Immature natural killer cell (primary cell): ENCODE measurements around the gene FES. TPM values are rescaled to one million over a fixed set of nuclear protein-coding genes. Genes with fewer than 3 reads are reported as not detected.

Experiments used
- DNase-seq, 3 donors: peaks; one replicate each; pipeline ENCODE4 v3.0.0; 2022; ENCODE audit warnings: mixed read lengths in 1 of 3
- H3K27ac Mint-ChIP-seq, 6 donors: one replicate each; pipeline ENCODE4 v1.8.0; 2020; ENCODE audit warnings: mixed read lengths in 6 of 6, mild to moderate bottlenecking in 5 of 6, inconsistent platforms in 4 of 6, moderate library complexity in 3 of 6
- H3K27me3 Mint-ChIP-seq, 3 donors: one replicate each; pipeline ENCODE4 v1.8.0; 2020 to 2021; ENCODE audit warnings: low read depth in 3 of 3, mild to moderate bottlenecking in 3 of 3, mixed read lengths in 3 of 3, moderate library complexity in 3 of 3, inconsistent platforms in 1 of 3
- H3K36me3 Mint-ChIP-seq, 3 donors: one replicate each; pipeline ENCODE4 v1.8.0; 2020; ENCODE audit warnings: mixed read lengths in 3 of 3, inconsistent platforms in 2 of 3, mild to moderate bottlenecking in 2 of 3
- H3K4me1 Mint-ChIP-seq, 2 donors: one replicate each; pipeline ENCODE4 v1.8.0; 2020; ENCODE audit warnings: inconsistent platforms in 2 of 2, mild to moderate bottlenecking in 2 of 2, mixed read lengths in 2 of 2, moderate library complexity in 1 of 2
- H3K4me3 Mint-ChIP-seq, 5 donors: one replicate each; pipeline ENCODE4 v1.8.0; 2020; ENCODE audit warnings: mild to moderate bottlenecking in 5 of 5, mixed read lengths in 5 of 5, inconsistent platforms in 3 of 5, moderate library complexity in 3 of 5
- H3K9me3 Mint-ChIP-seq, 6 donors: one replicate each; pipeline ENCODE4 v1.8.0; 2020; ENCODE audit warnings: mild to moderate bottlenecking in 6 of 6, mixed read lengths in 6 of 6, inconsistent platforms in 4 of 6, moderate library complexity in 3 of 6
- polyA plus RNA-seq, 3 donors: library from polyadenylated mRNA; unstranded; fragments of 300-500 nt; fragmentation: Illumina TruSeq; gene quantifications; one replicate each; pipeline ENCODE4 v1.2.3, GENCODE V29; 2021

FES gene
- polyA plus RNA-seq, 3 donors from 2014 or later, result 28.6 to 73.2 (median 53.5) TPM

DNA sequence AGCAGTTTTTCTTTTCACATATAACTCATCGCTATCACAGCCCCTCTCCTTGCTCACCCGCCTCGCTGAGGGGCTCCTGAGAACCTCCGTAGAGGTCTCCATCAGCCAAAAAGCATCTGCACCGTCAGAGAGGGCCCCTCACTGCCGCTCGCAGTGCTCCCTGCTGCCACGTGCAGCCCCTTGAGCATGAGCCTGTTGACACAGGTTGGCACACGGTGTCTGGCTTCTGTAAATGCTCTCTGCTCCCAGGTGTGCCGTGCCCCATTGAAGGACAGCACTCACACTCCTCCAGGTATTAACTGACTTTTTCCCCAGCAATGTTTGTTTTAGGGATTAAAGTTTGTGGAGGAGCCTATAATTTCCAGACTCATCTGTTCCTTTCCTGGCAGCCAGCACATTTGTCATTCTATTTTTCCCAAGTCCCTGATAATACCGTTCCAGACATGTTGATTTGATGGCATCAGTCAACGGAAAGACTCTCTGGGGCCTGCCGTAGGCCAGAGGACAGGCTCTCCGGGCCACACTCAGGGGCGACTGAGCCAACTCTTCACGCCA is 18.1 kb upstream of the FES start:
- Mint-ChIP-seq H3K4me3 (no peak overlapping the region), H3K36me3 (no peaks in the 10 kb centered on the region), H3K4me1 (peaks cover 21 to 31% of the 10 kb centered on the region in 2 donors)

DNA sequence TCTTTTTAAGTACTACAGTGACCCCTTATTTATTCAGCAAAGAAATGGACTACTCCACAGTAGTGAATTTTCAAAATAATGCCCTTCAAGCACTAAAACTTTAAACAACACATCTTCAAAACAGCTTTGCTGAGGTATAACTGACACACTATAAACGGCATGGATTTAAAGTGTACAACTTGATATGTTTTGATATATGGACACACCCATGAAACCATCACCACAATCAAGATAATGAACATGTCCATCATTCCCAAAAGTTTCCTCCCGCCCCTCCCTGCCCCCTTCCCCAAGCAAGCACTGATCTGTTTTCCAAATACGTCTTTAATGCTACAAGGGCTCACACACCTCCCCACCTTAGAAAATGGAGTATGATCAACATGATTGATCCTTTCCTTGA is 17.5 kb upstream of the FES start:
- Mint-ChIP-seq H3K4me1 (peaks cover 21 to 31% of the 10 kb centered on the region in 2 donors), H3K9me3 (no peaks in the 10 kb centered on the region), H3K27ac (peak overlapping the region in 1 of 6 donors; percentile 4), H3K36me3 (no peaks in the 10 kb centered on the region), H3K4me3 (no peak overlapping the region), H3K27me3 (peaks cover 9 to 16% (median 12%) of the 10 kb centered on the region in 3 donors)
- DNase-seq, result no peak

More for the DNA sequence above, 18.1 kb upstream of the FES start:
- Mint-ChIP-seq H3K27me3 (peaks cover 9 to 16% (median 12%) of the 10 kb centered on the region in 3 donors), H3K27ac (peak overlapping the region in 1 of 6 donors; percentile 4), H3K9me3 (no peaks in the 10 kb centered on the region)
- no peak for DNase-seq

DNA sequence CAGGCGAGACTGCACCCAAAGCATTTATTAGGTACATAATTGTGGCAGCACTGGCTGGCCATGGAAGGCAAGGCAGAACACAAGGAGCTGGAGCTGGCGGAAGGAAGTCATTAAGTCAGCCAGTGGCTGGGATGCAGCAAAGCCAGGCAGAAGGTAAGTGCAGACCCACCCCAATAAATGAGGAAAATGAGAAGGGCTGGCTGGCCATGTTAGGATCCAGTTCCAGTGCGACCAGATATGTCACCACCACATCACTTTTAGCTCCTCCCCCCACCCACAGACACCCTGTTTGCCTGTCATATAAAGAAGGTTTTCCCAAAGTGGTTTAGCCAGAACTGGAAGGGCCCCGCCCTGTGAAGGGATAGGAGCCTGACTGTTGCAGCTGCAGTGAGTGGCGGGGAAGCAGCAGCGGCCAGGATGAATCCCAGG is 16.0 kb upstream of the FES start, which contains the start of gene FURIN:
TSS of gene FURIN (plus strand) at position 328 of the 429 bp plus-strand sequence. CDS start 7,153 bp downstream, outside the sequence.
- DNase-seq, result no peak
- H3K36me3 Mint-ChIP-seq, result no peaks in the 10 kb centered on the region
- peaks cover 14 to 24% (median 16%) of the 10 kb centered on the region in 3 donors for H3K27me3 Mint-ChIP-seq
- peaks cover 32 to 43% of the 10 kb centered on the region in 2 donors for H3K4me1 Mint-ChIP-seq
- peak within 1 kb of the TSS; percentile 84 to 96 (median 92) for H3K27ac Mint-ChIP-seq
- H3K4me3 Mint-ChIP-seq, result peak within 1 kb of the TSS; percentile 70 to 92 (median 91)
- H3K9me3 Mint-ChIP-seq, result no peaks in the 10 kb centered on the region

DNA sequence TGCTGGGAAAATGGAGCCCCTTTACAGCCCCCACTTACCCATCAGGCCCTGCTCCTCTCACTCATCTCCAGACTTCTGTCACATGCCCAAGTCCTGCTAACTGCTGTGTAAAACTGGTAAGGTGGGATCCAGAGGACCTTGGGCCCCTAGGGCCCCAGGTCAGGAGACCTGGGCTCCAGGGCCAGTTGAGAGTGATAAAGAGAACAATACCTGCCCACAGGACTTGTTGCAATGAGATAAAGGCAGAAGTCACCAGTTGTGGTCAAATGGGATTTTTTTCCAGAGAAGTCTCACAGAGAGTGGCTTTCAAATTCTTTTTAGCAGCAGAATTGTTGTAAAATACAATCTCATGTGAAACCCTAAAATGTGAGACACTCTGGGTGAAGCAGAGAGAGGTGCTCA is 15.2 kb upstream of the FES start:
- Mint-ChIP-seq H3K4me3 (peak overlapping the region; percentile 70 to 92 (median 91)), H3K9me3 (no peaks in the 10 kb centered on the region), H3K27me3 (peaks cover 13 to 24% (median 16%) of the 10 kb centered on the region in 3 donors), H3K36me3 (no peaks in the 10 kb centered on the region), H3K27ac (peak overlapping the region; percentile 84 to 96 (median 92)), H3K4me1 (peaks cover 41 to 52% of the 10 kb centered on the region in 2 donors)
- DNase-seq, result no peak

DNA sequence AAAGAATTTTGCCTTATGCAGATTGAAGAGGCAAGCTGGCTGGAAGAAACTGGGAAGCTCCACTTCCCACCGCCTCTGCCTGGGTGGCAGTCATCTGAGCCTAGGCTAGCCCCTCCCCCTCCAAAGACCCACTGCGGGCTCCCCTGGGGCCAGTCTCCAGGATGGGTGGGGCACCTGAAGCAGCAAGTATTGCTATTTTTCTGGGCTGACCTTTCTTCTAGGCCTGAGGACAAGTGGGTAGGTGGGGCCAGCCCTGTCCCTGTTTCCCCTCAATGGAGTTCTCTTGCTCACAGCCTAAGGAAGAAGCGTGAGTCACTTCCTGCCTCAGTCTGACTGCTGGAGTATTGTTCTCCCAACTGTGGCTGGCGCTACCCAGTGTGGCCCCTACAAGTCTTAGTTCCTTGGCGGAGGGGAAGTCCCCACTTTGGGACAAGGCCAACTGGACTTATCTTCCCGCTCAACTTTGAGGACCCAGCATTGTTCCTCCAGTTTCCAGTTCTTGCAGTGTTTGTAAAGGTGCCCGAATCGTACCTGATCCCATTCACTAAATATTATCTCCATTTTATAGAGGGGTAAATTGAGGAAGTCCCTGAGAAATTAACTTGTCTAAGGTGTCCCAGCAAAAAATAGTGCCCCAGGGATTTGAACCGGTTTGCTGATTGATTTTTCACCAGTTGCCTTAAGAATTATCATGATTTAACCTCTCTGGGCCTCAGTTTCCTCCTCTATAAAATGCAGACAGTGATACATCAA is 14.5 kb upstream of the FES start:
- DNase-seq, result no peak
- Mint-ChIP-seq H3K4me1 (peaks cover 45 to 58% of the 10 kb centered on the region in 2 donors), H3K27me3 (peaks cover 13 to 24% (median 16%) of the 10 kb centered on the region in 3 donors), H3K27ac (peak overlapping the region; percentile 84 to 96 (median 92)), H3K9me3 (no peaks in the 10 kb centered on the region), H3K36me3 (no peaks in the 10 kb centered on the region), H3K4me3 (peak overlapping the region; percentile 86 to 92 (median 91))

DNA sequence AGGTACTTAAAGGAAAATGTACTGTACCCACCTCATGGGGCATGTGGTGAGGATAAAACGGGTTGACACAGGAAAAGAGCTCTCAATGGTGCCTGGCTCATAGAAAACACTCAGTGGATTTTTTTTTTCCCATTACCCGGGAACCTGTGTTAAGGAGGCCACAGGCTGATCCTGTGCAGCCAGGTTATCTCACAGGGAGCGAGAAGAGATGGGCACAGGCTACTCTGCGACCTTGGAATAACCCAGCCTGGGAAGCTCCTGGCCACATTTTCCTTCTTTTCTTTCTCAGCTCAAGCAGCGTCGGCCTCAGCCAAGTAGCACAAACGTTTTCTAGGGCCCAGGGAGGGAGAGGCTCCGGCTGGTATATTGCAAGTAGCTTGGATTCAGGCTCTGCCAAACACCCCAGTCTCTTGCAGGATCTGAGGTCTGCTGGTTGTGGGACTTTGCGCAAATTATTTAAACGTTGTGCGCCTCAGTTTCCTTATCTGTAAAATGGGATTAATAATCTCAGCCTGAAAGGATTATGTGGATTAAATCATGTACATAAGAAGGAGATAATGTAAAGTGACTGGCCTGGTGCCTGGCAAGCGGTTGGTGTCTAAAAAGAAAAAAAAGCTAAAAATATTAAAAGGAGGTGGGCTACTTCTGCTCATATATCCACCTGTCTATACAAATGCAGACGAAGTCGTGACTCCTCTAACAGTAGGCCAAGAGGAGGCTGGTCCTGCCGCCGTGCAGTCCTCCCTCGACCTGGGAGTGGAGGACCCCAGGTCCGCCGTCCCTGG is 13.8 kb upstream of the FES start:
- DNase-seq, result no peak
- Mint-ChIP-seq H3K4me1 (peaks cover 45 to 64% of the 10 kb centered on the region in 2 donors), H3K27ac (peak overlapping the region; percentile 84 to 96 (median 92)), H3K4me3 (peak overlapping the region; percentile 86 to 92 (median 91)), H3K9me3 (no peaks in the 10 kb centered on the region), H3K27me3 (peaks cover 13 to 24% (median 16%) of the 10 kb centered on the region in 3 donors), H3K36me3 (no peaks in the 10 kb centered on the region)

DNA sequence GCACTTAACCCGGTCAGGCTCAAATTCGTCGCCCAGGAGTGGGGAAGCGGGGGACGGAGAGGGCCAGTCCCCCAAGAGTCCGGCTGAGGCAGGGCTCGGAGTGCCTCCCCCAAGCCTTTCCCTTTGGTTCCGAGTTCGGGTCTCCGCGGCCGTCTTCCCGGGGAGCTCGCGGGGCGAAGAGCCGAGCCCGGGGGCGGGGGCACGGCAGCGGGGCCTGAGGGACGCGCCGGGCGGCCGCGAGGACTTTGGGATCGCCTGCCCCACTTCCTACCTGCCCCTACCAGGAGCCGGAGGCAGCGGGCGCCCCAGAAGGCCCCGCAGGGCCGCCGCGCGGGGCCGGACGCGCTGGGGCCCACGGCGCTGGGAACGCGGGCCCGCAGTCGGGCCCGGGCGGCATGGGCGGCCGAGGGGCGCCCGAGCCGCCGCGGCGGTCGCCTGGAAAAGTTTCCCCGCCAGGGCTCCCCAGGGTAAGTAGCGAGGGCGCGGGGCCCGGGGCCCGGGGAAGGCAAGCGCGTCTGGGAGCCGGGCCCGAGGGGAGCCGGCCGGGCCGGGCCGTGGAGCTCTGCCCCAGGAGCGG is 13.1 kb upstream of the FES start:
- DNase-seq, result peak; percentile 40 to 57 (median 43)
- Mint-ChIP-seq H3K27ac (peak overlapping the region; percentile 84 to 96 (median 92)), H3K27me3 (peaks cover 13 to 24% (median 16%) of the 10 kb centered on the region in 3 donors), H3K4me3 (peak overlapping the region; percentile 86 to 92 (median 91)), H3K36me3 (no peaks in the 10 kb centered on the region), H3K4me1 (peaks cover 45 to 64% of the 10 kb centered on the region in 2 donors), H3K9me3 (no peaks in the 10 kb centered on the region)

DNA sequence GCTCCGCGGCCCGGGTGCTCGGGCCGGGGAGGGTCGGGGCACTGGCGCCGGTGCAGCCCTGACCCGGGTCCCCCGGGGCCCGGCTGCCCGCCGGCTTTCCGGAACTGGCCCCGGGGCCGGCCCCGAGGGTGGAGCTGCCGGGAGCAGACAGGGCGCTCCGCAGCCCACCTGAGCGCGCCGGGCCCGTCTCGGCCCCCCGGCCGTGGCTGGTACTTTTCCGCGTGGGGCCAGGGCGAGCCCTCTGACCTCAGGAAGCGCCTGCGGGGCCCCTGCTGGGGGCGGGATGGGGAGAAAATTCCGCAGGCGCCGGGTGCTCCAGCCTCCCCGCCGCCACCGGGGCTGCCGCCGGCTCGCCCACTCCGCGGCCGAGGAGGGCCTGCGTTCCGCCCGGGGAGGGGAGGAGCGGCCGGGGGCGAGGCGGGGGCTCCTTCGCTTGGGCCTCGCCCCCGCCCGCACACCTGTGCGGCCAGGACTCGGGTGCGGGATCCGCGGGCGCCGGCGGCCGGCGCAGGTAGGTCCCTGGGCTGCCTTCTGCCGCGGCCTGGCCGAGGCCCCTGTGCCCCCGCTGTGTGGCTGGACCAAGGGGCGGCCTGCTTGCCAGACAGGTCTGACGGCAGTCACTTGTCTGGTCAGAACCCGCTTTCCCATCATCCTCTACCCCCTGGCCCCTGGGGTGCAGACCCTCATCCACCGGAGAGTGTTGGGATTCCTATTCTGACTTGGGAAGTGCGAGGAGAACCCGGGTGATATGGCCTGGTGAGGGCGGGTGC is 12.4 kb upstream of the FES start:
- Mint-ChIP-seq H3K27me3 (peaks cover 13 to 24% (median 16%) of the 10 kb centered on the region in 3 donors), H3K36me3 (peaks cover 0 to 3% (median 0%) of the 10 kb centered on the region in 3 donors), H3K4me3 (peak overlapping the region; percentile 89 to 94 (median 90)), H3K27ac (peak overlapping the region; percentile 83 to 93 (median 90)), H3K9me3 (no peaks in the 10 kb centered on the region), H3K4me1 (peaks cover 47 to 69% of the 10 kb centered on the region in 2 donors)
- DNase-seq, result peak in 2 of 3 donors; percentile 30 to 34

DNA sequence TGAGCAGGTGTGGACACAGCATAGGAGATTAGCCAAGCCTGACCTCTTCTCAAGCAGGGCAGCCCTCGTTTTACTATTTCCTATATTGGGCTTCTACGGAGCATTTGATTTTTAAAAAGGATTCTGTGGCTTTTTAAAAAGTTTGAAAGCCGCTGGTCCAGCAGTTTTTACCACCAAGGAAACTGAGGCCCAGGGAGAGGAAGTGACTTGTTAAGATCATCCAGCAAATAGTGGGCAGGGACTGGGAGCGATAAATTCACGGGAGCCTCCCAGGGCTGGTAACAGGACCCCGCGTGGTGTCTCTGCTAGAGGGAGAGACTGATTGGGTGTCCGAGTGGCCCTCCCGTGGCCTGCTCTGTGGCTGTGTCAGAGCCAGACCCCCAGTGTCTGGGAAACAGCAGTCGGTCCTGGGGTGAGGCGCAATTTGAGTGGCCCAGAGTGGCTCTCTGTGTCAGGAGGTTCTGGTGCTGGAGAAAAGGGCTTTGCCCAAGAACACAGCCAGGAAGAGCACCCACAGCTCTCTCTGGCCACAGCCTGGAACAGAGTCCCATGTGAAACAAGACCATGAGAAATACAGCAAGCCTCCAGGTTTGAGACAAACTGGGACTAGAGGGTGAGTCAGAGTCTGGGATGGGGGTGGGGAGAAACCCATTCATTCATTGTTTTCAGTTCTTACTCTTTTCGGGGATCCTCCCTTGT is 11.7 kb upstream of the FES start:
- Mint-ChIP-seq H3K27me3 (peaks cover 13 to 26% (median 13%) of the 10 kb centered on the region in 3 donors), H3K4me1 (peaks cover 55 to 76% of the 10 kb centered on the region in 2 donors), H3K27ac (peak overlapping the region; percentile 83 to 93 (median 90)), H3K9me3 (no peaks in the 10 kb centered on the region), H3K36me3 (peaks cover 0 to 4% (median 0%) of the 10 kb centered on the region in 3 donors), H3K4me3 (peak overlapping the region; percentile 89 to 94 (median 90))
- DNase-seq, result no peak

DNA sequence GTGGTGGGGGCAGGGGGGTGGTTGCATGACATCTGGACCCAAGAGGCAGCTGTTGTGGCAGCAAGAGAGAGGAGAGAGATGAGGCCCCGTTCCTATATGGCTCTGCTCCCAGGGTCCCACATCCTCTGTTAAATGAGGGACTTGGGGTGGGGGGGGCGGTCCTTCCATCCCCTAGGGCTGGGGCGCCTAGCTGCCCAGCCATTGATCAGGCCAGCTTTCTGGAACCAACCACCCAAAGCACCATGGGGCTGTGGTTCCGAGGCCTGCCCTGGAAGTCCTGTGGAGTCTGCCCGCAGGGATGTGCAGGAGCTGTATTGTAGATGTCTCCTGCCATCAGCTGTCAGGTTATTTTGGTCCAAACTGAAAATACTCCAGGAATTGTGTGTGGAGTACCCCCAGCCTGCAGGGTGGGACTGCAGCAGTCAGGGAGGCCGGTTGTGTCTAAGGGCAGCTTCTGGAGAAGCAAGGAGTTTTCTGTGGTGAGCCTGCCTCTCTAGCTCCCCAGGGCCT is 10.8 kb upstream of the FES start:
- H3K27ac Mint-ChIP-seq, result peak overlapping the region; percentile 80 to 93 (median 90)
- peaks cover 55 to 71% of the 10 kb centered on the region in 2 donors for H3K4me1 Mint-ChIP-seq
- peaks cover 0 to 4% (median 0%) of the 10 kb centered on the region in 3 donors for H3K36me3 Mint-ChIP-seq

DNA sequence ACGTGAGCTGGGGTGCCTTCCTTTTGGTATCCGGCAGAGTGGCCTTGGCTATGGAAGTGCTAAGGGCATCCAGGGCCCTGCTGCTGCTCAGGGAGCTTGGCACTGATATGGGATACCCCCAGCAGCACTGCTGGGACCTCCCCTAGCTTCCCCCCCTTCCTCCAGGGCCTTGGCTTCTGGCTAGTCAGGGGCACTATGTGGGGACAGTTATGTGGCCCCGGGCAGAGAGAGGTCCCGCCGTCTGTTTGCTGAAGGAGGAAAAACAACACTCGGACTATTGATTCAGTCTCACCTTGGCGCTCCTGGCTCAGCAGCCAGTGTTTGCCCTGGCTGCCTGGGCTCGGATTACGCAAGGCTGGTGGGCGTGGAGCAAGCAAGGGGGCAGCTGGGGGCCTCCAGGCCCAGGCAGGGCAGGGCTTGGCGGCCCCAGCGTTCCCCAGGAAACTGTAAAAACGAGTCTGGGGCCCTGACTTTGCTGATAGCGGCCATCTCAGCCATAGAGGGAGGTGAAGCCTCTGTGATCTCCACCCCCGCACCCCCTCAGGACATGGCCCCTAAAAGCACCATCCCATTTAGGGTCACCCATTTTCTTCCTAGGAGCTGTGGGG is 10.2 kb upstream of the FES start:
- H3K4me1 Mint-ChIP-seq, result peaks cover 54 to 66% of the 10 kb centered on the region in 2 donors
- peak overlapping the region; percentile 40 to 93 (median 71) for H3K27ac Mint-ChIP-seq
- peaks cover 13 to 25% (median 13%) of the 10 kb centered on the region in 3 donors for H3K27me3 Mint-ChIP-seq
- DNase-seq, result no peak
- H3K36me3 Mint-ChIP-seq, result peaks cover 0 to 4% (median 0%) of the 10 kb centered on the region in 3 donors
- H3K4me3 Mint-ChIP-seq, result peak overlapping the region; percentile 89 to 94 (median 90)
- no peaks in the 10 kb centered on the region for H3K9me3 Mint-ChIP-seq

More for the DNA sequence above, 10.8 kb upstream of the FES start:
- DNase-seq, result no peak
- Mint-ChIP-seq H3K4me3 (peak overlapping the region; percentile 89 to 94 (median 90)), H3K27me3 (peaks cover 13 to 26% (median 13%) of the 10 kb centered on the region in 3 donors), H3K9me3 (no peaks in the 10 kb centered on the region)
